ENCODE data around the gene NLGN1. TPM values are rescaled to one million over a fixed set of nuclear protein-coding genes. Genes with fewer than 3 reads are reported as not detected.
A peak's percentile ranks its signal among the peaks of the same experiment; 100 is the strongest.

The NLGN1 gene
- total RNA-seq, 3 donors from 2014 or later: 4.4 to 12.3 (median 6.9) TPM

- DNase-seq (ENCODE audit: low spot score in 2 of 2): no peak
- Histone ChIP-seq H3K36me3 (no peaks in the 10 kb centered on the region), H3K27me3 (no peaks in the 10 kb centered on the region), H3K4me3 (no peak overlapping the region), H3K27ac (no peak overlapping the region), H3K4me1 (no peaks in the 10 kb centered on the region), H3K9me3 (no peaks in the 10 kb centered on the region)
- TF ChIP-seq CTCF (IDR thresholded peaks at IDR 0.05) (no peak), POLR2AphosphoS5 (IDR thresholded peaks at IDR 0.05) (no peak), POLR2A (IDR thresholded peaks at IDR 0.05) (no peak)
- intact Hi-C loops (cut with DNase I; ENCODE audit: low total_unique reads): no loop called here
Measured at GRCh38 chr3:173404156-173404555, 6.6 kb downstream of the NLGN1 start.

- no peak for DNase-seq (ENCODE audit: low spot score in 2 of 2)
- no peaks in the 10 kb centered on the region for H3K9me3 ChIP-seq
- intact Hi-C loops (cut with DNase I; ENCODE audit: low total_unique reads): no loop called here
- H3K36me3 ChIP-seq: no peaks in the 10 kb centered on the region
- H3K27me3 ChIP-seq: no peaks in the 10 kb centered on the region
- TF ChIP-seq POLR2AphosphoS5 (IDR thresholded peaks at IDR 0.05): no peak
- no peak overlapping the region for H3K27ac ChIP-seq
- H3K4me3 ChIP-seq: no peak overlapping the region
- H3K4me1 ChIP-seq: no peaks in the 10 kb centered on the region
Measured at GRCh38 chr3:173410436-173410835, 12.9 kb downstream of the NLGN1 start.

GRCh38 chr3:173410849-173411248 lies 13.3 kb downstream of the NLGN1 start:
- Histone ChIP-seq H3K4me1 (no peaks in the 10 kb centered on the region), H3K36me3 (no peaks in the 10 kb centered on the region), H3K4me3 (no peak overlapping the region), H3K9me3 (no peaks in the 10 kb centered on the region), H3K27ac (no peak overlapping the region), H3K27me3 (no peaks in the 10 kb centered on the region)
- intact Hi-C loops (cut with DNase I; ENCODE audit: low total_unique reads): no loop called here
- DNase-seq (ENCODE audit: low spot score in 2 of 2): no peak
- TF ChIP-seq POLR2A (IDR thresholded peaks at IDR 0.05): no peak
- no peak for TF ChIP-seq CTCF (IDR thresholded peaks at IDR 0.05)
- no peak for TF ChIP-seq POLR2AphosphoS5 (IDR thresholded peaks at IDR 0.05)

GRCh38 chr3:173411375-173411973 lies 13.9 kb downstream of the NLGN1 start:
- no peaks in the 10 kb centered on the region for H3K4me1 ChIP-seq
- H3K36me3 ChIP-seq: no peaks in the 10 kb centered on the region
- no peaks in the 10 kb centered on the region for H3K9me3 ChIP-seq
- H3K27ac ChIP-seq: no peak overlapping the region
- no peaks in the 10 kb centered on the region for H3K27me3 ChIP-seq
- TF ChIP-seq CTCF (IDR thresholded peaks at IDR 0.05) (peak in 1 of 3 donors; percentile 19), POLR2AphosphoS5 (IDR thresholded peaks at IDR 0.05) (no peak), POLR2A (IDR thresholded peaks at IDR 0.05) (no peak)
- no peak for DNase-seq (ENCODE audit: low spot score in 2 of 2)
- intact Hi-C loops (cut with DNase I; ENCODE audit: low total_unique reads): no loop called here
- H3K4me3 ChIP-seq: no peak overlapping the region

GRCh38 chr3:173416070-173416469 lies 18.5 kb downstream of the NLGN1 start:
- Histone ChIP-seq H3K27ac (no peak overlapping the region), H3K4me3 (no peak overlapping the region), H3K27me3 (no peaks in the 10 kb centered on the region), H3K9me3 (no peaks in the 10 kb centered on the region), H3K4me1 (no peaks in the 10 kb centered on the region), H3K36me3 (no peaks in the 10 kb centered on the region)
- intact Hi-C loops (cut with DNase I; ENCODE audit: low total_unique reads): no loop called here
- DNase-seq (ENCODE audit: low spot score in 2 of 2): no peak
- TF ChIP-seq POLR2A (IDR thresholded peaks at IDR 0.05) (no peak), CTCF (IDR thresholded peaks at IDR 0.05) (no peak), POLR2AphosphoS5 (IDR thresholded peaks at IDR 0.05) (no peak)

- Histone ChIP-seq H3K9me3 (peaks cover 9 to 38% of the 10 kb centered on the region in 2 donors), H3K27ac (no peak overlapping the region), H3K36me3 (no peaks in the 10 kb centered on the region), H3K4me3 (no peak overlapping the region), H3K27me3 (no peaks in the 10 kb centered on the region), H3K4me1 (no peaks in the 10 kb centered on the region)
- intact Hi-C loops (cut with DNase I; ENCODE audit: low total_unique reads): no loop called here
- no peak for TF ChIP-seq CTCF (IDR thresholded peaks at IDR 0.05)
- TF ChIP-seq POLR2A (IDR thresholded peaks at IDR 0.05): no peak
- TF ChIP-seq POLR2AphosphoS5 (IDR thresholded peaks at IDR 0.05): no peak
- DNase-seq (ENCODE audit: low spot score in 2 of 2): no peak
Measured at GRCh38 chr3:173429076-173429475, 31.5 kb downstream of the NLGN1 start.
